Central memory CD8-positive, alpha-beta T cell (primary cell): ENCODE results near the gene RTN1.

Experiments used
- ATAC-seq: fragments of 150-1000 bp; cut with Tn5 transposase; replicated peaks from 2 replicates; pipeline ENCODE4 v1.10.0; 2022; ENCODE audit warnings: mild to moderate bottlenecking, moderate FRiP score, moderate number of reproducible peaks; ENCODE audit not compliant: poor library complexity, severe bottlenecking; ENCODE audit errors: extremely low read depth
- DNase-seq, 2 donors: peaks; one replicate each; pipeline ENCODE4 v3.0.0; 2021; ENCODE audit warnings: low spot score in 2 of 2
- H3K27ac Mint-ChIP-seq: one replicate; pipeline ENCODE4 v1.8.0; 2022; ENCODE audit warnings: low read depth, mild to moderate bottlenecking, moderate library complexity, mixed read lengths
- H3K27me3 Mint-ChIP-seq: one replicate; pipeline ENCODE4 v1.8.0; 2022; ENCODE audit warnings: mixed read lengths
- H3K36me3 Mint-ChIP-seq: one replicate; pipeline ENCODE4 v1.8.0; 2022; ENCODE audit warnings: mild to moderate bottlenecking, moderate library complexity, mixed read lengths; ENCODE audit not compliant: insufficient read depth
- H3K4me1 Mint-ChIP-seq: one replicate; pipeline ENCODE4 v1.8.0; 2022; ENCODE audit warnings: mixed read lengths
- H3K4me3 Mint-ChIP-seq: one replicate; pipeline ENCODE4 v1.8.0; 2022; ENCODE audit warnings: mild to moderate bottlenecking, moderate library complexity, mixed read lengths
- H3K9me3 Mint-ChIP-seq: one replicate; pipeline ENCODE4 v1.8.0; 2022; ENCODE audit warnings: mixed read lengths

RTN1 gene

GRCh38 chr14:59845245-59845644 is 25.3 kb downstream of the RTN1 start:
- Mint-ChIP-seq H3K27ac (no peak overlapping the region), H3K27me3 (peaks cover 27% of the 10 kb centered on the region), H3K4me3 (no peak overlapping the region), H3K4me1 (no peaks in the 10 kb centered on the region), H3K36me3 (no peaks in the 10 kb centered on the region), H3K9me3 (no peaks in the 10 kb centered on the region)
- ATAC-seq: no peak
- DNase-seq: no peak

GRCh38 chr14:59844186-59844812 is 26.3 kb downstream of the RTN1 start:
- ATAC-seq (no peak), DNase-seq (no peak)
- H3K4me1 Mint-ChIP-seq: no peaks in the 10 kb centered on the region
- H3K27me3 Mint-ChIP-seq: peaks cover 27% of the 10 kb centered on the region
- H3K9me3 Mint-ChIP-seq: no peaks in the 10 kb centered on the region
- no peak overlapping the region for H3K27ac Mint-ChIP-seq
- no peaks in the 10 kb centered on the region for H3K36me3 Mint-ChIP-seq
- H3K4me3 Mint-ChIP-seq: no peak overlapping the region

GRCh38 chr14:59836116-59836515 is 34.5 kb downstream of the RTN1 start:
- Mint-ChIP-seq H3K27ac (no peak overlapping the region), H3K27me3 (peaks cover 50% of the 10 kb centered on the region), H3K36me3 (peaks cover 2% of the 10 kb centered on the region), H3K9me3 (no peaks in the 10 kb centered on the region), H3K4me1 (no peaks in the 10 kb centered on the region), H3K4me3 (no peak overlapping the region)
- DNase-seq: no peak
- no peak for ATAC-seq

GRCh38 chr14:59832653-59833294 is 37.8 kb downstream of the RTN1 start:
- peaks cover 2% of the 10 kb centered on the region for H3K36me3 Mint-ChIP-seq
- H3K27me3 Mint-ChIP-seq: peaks cover 68% of the 10 kb centered on the region
- ATAC-seq (no peak), DNase-seq (no peak)
- H3K27ac Mint-ChIP-seq: no peak overlapping the region
- no peaks in the 10 kb centered on the region for H3K9me3 Mint-ChIP-seq
- no peak overlapping the region for H3K4me3 Mint-ChIP-seq
- H3K4me1 Mint-ChIP-seq: no peaks in the 10 kb centered on the region

GRCh38 chr14:59831121-59831730 is 39.4 kb downstream of the RTN1 start:
- no peaks in the 10 kb centered on the region for H3K36me3 Mint-ChIP-seq
- DNase-seq: no peak
- peaks cover 77% of the 10 kb centered on the region for H3K27me3 Mint-ChIP-seq
- H3K4me1 Mint-ChIP-seq: no peaks in the 10 kb centered on the region
- H3K27ac Mint-ChIP-seq: no peak overlapping the region
- H3K4me3 Mint-ChIP-seq: no peak overlapping the region
- ATAC-seq: no peak
- H3K9me3 Mint-ChIP-seq: no peaks in the 10 kb centered on the region

GRCh38 chr14:59830338-59830734 is 40.2 kb downstream of the RTN1 start:
- Mint-ChIP-seq H3K27ac (no peak overlapping the region), H3K27me3 (peaks cover 76% of the 10 kb centered on the region), H3K4me3 (no peak overlapping the region), H3K36me3 (no peaks in the 10 kb centered on the region), H3K4me1 (no peaks in the 10 kb centered on the region), H3K9me3 (no peaks in the 10 kb centered on the region)
- DNase-seq (no peak), ATAC-seq (no peak)

GRCh38 chr14:59829469-59830337 is 40.9 kb downstream of the RTN1 start:
- Mint-ChIP-seq H3K4me3 (no peak overlapping the region), H3K27me3 (peaks cover 71% of the 10 kb centered on the region), H3K4me1 (no peaks in the 10 kb centered on the region), H3K36me3 (no peaks in the 10 kb centered on the region), H3K9me3 (no peaks in the 10 kb centered on the region), H3K27ac (no peak overlapping the region)
- DNase-seq (no peak), ATAC-seq (no peak)

- no peaks in the 10 kb centered on the region for H3K36me3 Mint-ChIP-seq
- no peak overlapping the region for H3K27ac Mint-ChIP-seq
These were observed 42.3 kb downstream of the RTN1 start for GRCh38 chr14:59828276-59828675.

GRCh38 chr14:59827401-59827800 is 43.2 kb downstream of the RTN1 start:
- no peak overlapping the region for H3K4me3 Mint-ChIP-seq
- peaks cover 64% of the 10 kb centered on the region for H3K27me3 Mint-ChIP-seq
- no peak for DNase-seq
- H3K4me1 Mint-ChIP-seq: no peaks in the 10 kb centered on the region
- no peaks in the 10 kb centered on the region for H3K36me3 Mint-ChIP-seq
- no peak overlapping the region for H3K27ac Mint-ChIP-seq
- ATAC-seq: no peak
- peaks cover 3% of the 10 kb centered on the region for H3K9me3 Mint-ChIP-seq

More at GRCh38 chr14:59828276-59828675, 42.3 kb downstream of the RTN1 start:
- Mint-ChIP-seq H3K4me1 (no peaks in the 10 kb centered on the region), H3K4me3 (no peak overlapping the region), H3K9me3 (no peaks in the 10 kb centered on the region), H3K27me3 (peaks cover 62% of the 10 kb centered on the region)
- DNase-seq (no peak), ATAC-seq (no peak)

GRCh38 chr14:59826150-59826549 is 44.4 kb downstream of the RTN1 start:
- Mint-ChIP-seq H3K27me3 (peaks cover 56% of the 10 kb centered on the region), H3K4me3 (no peak overlapping the region), H3K27ac (no peak overlapping the region), H3K9me3 (peaks cover 7% of the 10 kb centered on the region), H3K4me1 (no peaks in the 10 kb centered on the region), H3K36me3 (no peaks in the 10 kb centered on the region)
- no peak for ATAC-seq
- DNase-seq: no peak

- H3K4me1 Mint-ChIP-seq: no peaks in the 10 kb centered on the region
- no peak for DNase-seq
These were observed 47.4 kb downstream of the RTN1 start for GRCh38 chr14:59823179-59823578.

GRCh38 chr14:59819446-59820088 is 51.0 kb downstream of the RTN1 start:
- no peaks in the 10 kb centered on the region for H3K36me3 Mint-ChIP-seq
- DNase-seq (no peak), ATAC-seq (no peak)
- H3K27me3 Mint-ChIP-seq: peaks cover 13% of the 10 kb centered on the region
- H3K9me3 Mint-ChIP-seq: peaks cover 7% of the 10 kb centered on the region
- no peaks in the 10 kb centered on the region for H3K4me1 Mint-ChIP-seq
- no peak overlapping the region for H3K4me3 Mint-ChIP-seq
- H3K27ac Mint-ChIP-seq: no peak overlapping the region

More at GRCh38 chr14:59823179-59823578, 47.4 kb downstream of the RTN1 start:
- peaks cover 7% of the 10 kb centered on the region for H3K9me3 Mint-ChIP-seq
- no peaks in the 10 kb centered on the region for H3K36me3 Mint-ChIP-seq
- no peak overlapping the region for H3K4me3 Mint-ChIP-seq
- H3K27me3 Mint-ChIP-seq: peaks cover 35% of the 10 kb centered on the region
- H3K27ac Mint-ChIP-seq: no peak overlapping the region
- no peak for ATAC-seq
